Esophagus (tissue), 2 donors: ENCODE results near the gene PIK3IP1. TPM values are rescaled to one million over a fixed set of nuclear protein-coding genes. Genes with fewer than 3 reads are reported as not detected.
"Not testable (repeated sequence)": the region's sequence is repeated elsewhere in the genome, so short reads cannot be mapped to it uniquely, and the experiment has no call there.

Source experiments
- H3K27ac ChIP-seq, 2 donors: one replicate each; pipeline ENCODE4 v1.5.1; 2013; ENCODE audit warnings: low read depth in 2 of 2, mild to moderate bottlenecking in 2 of 2, inconsistent platforms in 1 of 2, low read length in 1 of 2, moderate library complexity in 1 of 2
- H3K27me3 ChIP-seq, 2 donors: one replicate each; pipeline ENCODE4 v1.6.1; 2013; ENCODE audit warnings: low read length in 2 of 2, control low read depth in 1 of 2, mild to moderate bottlenecking in 1 of 2; ENCODE audit not compliant: insufficient read depth in 2 of 2, control insufficient read depth in 1 of 2
- H3K36me3 ChIP-seq, 2 donors: one replicate each; pipeline ENCODE4 v1.6.1; 2013; ENCODE audit warnings: low read length in 1 of 2; ENCODE audit not compliant: control insufficient read depth in 2 of 2, insufficient read depth in 2 of 2
- H3K4me1 ChIP-seq, 2 donors: one replicate each; pipeline ENCODE4 v1.6.1; 2013; ENCODE audit warnings: low read length in 1 of 2; ENCODE audit not compliant: control insufficient read depth in 2 of 2, insufficient read depth in 2 of 2
- H3K4me3 ChIP-seq, 2 donors: one replicate each; pipeline ENCODE4 v1.5.1; 2013; ENCODE audit warnings: low read length in 2 of 2, mild to moderate bottlenecking in 2 of 2, low read depth in 1 of 2, moderate library complexity in 1 of 2
- H3K9me3 ChIP-seq, 2 donors: one replicate each; pipeline ENCODE4 v1.6.1; 2013; ENCODE audit warnings: mild to moderate bottlenecking in 2 of 2, low read depth in 1 of 2, low read length in 1 of 2, moderate library complexity in 1 of 2; ENCODE audit not compliant: control insufficient read depth in 2 of 2, insufficient read depth in 1 of 2
- WGBS, 2 donors: extraction: QIAGEN DNeasy Blood & Tissue Kit; methylation state at CpG; one replicate each; pipeline ENCODE4 v1.1.7; 2013; 5-methylcytosine and 5-hydroxymethylcytosine counted together
- polyA plus RNA-seq, 2 donors: library from polyadenylated mRNA; stranded (reverse); fragments of 200-250 nt; gene quantifications; one replicate each; pipeline ENCODE4 v1.2.3, GENCODE V29; 2013
- donor health status: healthy with polysubstance abuse.
- donor health status: Bipolar disorder and iron deficiency.

Gene PIK3IP1
- polyA plus RNA-seq, 2 donors = 11.5 to 15.5 TPM

DNA sequence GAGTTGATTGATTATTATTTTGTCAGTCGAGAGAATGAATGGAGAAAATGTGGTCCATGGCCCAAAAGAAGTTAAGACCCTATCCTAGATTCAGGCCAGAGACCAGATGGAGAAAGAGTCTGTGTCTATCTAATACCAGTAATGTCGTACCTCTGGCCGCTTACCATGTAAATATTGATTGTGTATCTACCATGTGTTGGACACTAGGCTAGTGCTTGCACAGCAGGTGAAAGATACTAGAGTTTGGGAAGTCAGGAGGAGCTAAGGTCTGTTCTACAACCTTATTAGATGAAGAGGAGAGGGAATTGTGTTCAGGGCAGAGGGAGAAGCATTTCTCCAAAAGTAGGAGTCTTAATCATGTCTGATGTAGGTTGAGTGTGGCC, 31.8 kb downstream of the PIK3IP1 start:
- 86 to 92% methylated on average over 3 of the region's 3 CpGs for whole genome bisulfite sequencing, 2 donors

DNA sequence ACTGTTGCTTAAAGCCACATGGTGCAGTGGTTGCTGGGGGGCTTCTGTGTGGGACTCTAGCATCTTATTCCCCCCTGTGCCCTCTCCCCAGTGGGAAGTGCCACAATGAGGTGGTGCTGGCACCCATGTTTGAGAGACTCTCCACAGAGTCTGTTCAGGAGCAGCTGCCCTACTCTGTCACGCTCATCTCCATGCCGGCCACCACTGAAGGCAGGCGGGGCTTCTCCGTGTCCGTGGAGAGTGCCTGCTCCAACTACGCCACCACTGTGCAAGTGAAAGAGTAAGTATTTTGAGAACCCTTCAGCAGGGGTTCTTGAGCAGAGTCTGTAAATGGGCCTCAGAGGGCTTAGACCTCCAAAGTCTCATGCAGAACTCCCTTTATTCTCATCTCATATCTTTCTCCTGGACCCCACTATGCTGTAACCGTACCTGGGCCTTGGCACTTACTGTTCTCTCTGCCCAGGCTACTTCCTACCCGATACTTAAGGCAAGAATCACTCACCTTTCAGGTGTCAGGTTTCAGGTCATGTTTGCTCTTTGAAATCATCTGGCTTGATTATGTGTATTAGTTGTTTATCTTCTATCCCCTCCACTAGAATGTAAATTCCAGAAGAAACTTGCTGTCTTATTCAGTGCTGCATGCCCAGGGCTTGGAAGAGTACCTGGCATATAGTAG, 32.4 kb downstream of the PIK3IP1 start:
- H3K9me3 ChIP-seq = no peaks in the 10 kb centered on the region
- H3K4me3 ChIP-seq = no peak overlapping the region
- WGBS, 2 donors = 90 to 93% methylated on average over 8 of the region's 8 CpGs
- H3K36me3 ChIP-seq = peaks cover 4 to 35% of the 10 kb centered on the region in 2 donors
- H3K4me1 ChIP-seq = no peaks in the 10 kb centered on the region
- no peak overlapping the region for H3K27ac ChIP-seq
- no peaks in the 10 kb centered on the region for H3K27me3 ChIP-seq

More for the DNA sequence above, 31.8 kb downstream of the PIK3IP1 start:
- H3K27me3 ChIP-seq = no peaks in the 10 kb centered on the region
- peaks cover 4 to 35% of the 10 kb centered on the region in 2 donors for H3K36me3 ChIP-seq
- H3K9me3 ChIP-seq = no peaks in the 10 kb centered on the region
- no peak overlapping the region for H3K27ac ChIP-seq
- no peak overlapping the region for H3K4me3 ChIP-seq
- H3K4me1 ChIP-seq = no peaks in the 10 kb centered on the region

DNA sequence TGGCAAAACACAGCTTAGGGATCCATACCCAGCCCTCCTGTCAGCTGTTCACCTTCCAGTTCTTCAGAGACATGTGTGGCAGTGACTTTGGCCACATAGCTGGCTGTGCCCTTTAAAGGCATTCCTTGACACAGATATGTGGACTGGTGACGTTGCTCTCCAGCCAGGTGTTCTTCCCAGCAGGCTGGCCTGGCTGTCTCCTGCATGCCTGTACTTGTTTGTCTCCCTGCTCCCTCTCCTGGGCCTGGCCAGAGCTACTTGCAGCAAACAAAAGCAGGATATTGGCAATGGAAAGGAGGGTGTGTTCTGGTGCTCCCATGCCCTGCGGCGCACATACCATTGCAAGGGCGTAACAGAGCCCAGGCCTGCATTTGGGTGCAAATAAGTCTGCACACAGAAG, 38.3 kb downstream of the PIK3IP1 start:
- Histone ChIP-seq H3K27ac (peak overlapping the region; percentile 80 to 86), H3K27me3 (no peaks in the 10 kb centered on the region), H3K4me3 (no peak overlapping the region), H3K4me1 (peaks cover 7 to 8% of the 10 kb centered on the region in 2 donors), H3K9me3 (no peaks in the 10 kb centered on the region), H3K36me3 (peaks cover 0 to 5% of the 10 kb centered on the region in 2 donors)
- WGBS, 2 donors = 35 to 45% methylated on average over 4 of the region's 4 CpGs

DNA sequence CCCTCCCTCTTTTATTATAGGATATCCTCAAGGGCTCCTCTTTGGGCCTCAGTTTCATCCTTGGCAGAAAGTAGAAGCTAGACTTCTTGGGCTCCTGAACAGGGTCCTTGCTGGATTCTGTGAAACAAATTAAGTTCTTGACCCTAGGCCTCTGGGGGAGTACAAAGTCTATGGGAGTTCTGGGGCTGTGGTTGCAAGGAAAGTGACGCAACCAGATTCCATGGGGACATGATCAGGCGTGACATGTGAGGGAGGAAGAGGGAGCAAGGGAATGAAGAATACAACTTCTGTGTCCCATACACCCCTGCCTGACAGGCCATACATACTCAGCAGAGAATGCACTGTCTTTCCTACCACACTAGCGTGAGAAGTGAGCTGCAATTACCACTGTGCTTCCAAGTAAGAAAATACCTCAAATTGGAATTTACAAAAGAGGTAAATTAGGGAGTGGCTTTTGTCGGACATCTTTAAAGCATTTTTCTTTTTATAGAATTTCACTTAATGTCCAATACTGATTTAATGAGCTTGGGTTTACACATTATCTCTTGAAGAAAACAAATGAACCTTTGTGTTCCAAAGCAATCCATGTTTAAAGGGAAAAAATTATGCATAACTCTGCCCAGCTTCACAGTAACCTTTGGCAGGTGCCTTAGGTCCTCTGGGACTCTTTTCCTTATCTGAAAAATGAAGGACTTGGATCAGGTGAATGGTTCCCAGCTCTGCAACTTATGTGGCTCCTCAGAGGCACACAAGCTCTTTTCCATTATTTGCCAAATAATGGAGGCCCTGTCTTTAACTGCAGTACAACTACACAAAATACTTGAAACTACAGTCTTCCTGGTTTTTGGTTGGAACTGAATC, 41.3 kb downstream of the PIK3IP1 start:
- Histone ChIP-seq H3K27ac (peak overlapping the region; percentile 78 to 85), H3K9me3 (no peaks in the 10 kb centered on the region), H3K27me3 (no peaks in the 10 kb centered on the region), H3K4me3 (peak overlapping the region; percentile 9 to 80), H3K36me3 (no peaks in the 10 kb centered on the region), H3K4me1 (peaks cover 11% of the 10 kb centered on the region in 2 donors)
- WGBS, 2 donors = 51% methylated on average over 4 of the region's 4 CpGs

DNA sequence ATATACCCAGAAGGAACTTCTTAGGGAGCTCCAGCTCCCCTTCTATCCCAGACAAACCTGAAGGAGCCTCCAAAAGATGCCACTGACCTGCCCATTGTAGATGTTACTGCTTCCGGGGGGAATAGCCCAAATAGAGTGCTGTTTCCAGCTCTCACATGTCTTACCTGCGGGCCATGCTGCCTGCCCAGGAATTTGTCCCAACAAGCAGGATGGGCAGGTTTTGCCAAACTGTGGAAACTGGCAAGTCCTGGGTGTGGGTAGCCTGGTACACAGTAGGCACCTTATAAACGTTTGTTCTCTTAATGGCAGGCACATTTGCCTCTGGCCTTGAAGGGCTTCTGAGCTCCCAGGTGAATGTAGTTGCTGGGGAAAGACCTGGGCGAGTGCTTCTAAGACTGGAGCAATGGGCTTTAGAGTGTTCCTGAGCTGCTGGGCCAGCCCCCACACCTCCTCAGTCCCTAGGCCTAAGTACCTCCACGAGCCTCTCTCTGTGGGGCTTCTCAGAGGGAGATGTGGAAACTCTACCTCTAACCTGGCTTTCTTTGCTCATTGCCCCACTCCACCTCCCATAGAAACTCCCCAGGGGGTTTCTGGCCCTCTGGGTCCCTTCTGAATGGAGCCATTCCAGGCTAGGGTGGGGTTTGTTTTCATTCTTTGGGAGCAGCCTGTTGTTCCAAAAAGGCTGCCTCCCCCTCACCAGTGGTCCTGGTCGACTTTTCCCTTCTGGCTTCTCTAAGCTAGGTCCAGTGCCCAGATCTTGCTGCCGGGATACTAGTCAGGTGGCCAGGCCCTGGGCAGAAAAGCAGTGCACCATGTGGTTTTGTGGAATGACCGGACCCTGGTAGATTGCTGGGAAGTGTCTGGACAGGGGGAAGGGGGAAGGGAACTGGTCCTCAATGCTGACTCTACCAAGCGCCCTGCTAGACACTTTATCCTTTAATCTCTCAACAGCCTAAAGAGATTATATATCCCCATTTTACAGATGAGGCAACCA, 43.0 kb downstream of the PIK3IP1 start:
- Histone ChIP-seq H3K27me3 (no peaks in the 10 kb centered on the region), H3K4me1 (peaks cover 7 to 9% of the 10 kb centered on the region in 2 donors), H3K4me3 (peak overlapping the region; percentile 78 to 80), H3K9me3 (no peaks in the 10 kb centered on the region), H3K27ac (peak overlapping the region; percentile 85 to 95), H3K36me3 (no peaks in the 10 kb centered on the region)
- 41 to 47% methylated on average over 9 of the region's 9 CpGs for WGBS, 2 donors

DNA sequence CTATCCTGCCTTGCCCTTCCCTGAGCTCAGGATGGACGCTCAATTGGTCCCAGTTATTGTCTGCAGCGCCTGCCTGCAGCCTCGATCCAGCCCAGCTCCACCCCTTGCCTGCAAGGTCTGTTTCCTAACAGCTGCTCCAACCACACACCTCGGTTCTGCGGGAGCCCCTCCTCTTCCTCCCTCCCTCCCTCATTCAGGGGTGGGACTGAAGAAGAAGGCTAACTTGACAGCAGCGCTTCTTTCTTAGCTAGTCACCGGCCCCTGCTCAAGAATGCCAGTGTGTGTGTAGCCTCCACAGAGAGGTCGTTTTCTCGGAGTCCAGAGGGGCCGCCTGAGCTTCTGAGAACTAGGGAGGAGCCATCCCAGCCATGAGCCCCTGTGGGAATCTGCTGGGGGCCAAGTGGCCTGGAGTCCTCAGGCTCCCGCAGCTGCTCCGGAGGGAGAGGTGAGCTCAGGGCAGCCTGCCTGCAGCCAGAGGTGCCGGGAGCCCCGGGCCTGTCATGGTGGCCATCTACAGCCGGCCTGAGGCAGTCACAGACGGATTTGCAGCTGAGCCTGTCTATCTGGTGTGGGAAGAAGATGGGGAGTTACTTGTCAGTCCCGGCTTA, 44.0 kb downstream of the PIK3IP1 start:
- H3K27ac ChIP-seq = peak overlapping the region; percentile 85 to 95
- H3K9me3 ChIP-seq = no peaks in the 10 kb centered on the region
- H3K4me1 ChIP-seq = peaks cover 7 to 9% of the 10 kb centered on the region in 2 donors
- WGBS, 2 donors = 23 to 25% methylated on average over 17 of the region's 17 CpGs
- peak overlapping the region; percentile 78 to 80 for H3K4me3 ChIP-seq
- no peaks in the 10 kb centered on the region for H3K27me3 ChIP-seq
- H3K36me3 ChIP-seq = no peaks in the 10 kb centered on the region

DNA sequence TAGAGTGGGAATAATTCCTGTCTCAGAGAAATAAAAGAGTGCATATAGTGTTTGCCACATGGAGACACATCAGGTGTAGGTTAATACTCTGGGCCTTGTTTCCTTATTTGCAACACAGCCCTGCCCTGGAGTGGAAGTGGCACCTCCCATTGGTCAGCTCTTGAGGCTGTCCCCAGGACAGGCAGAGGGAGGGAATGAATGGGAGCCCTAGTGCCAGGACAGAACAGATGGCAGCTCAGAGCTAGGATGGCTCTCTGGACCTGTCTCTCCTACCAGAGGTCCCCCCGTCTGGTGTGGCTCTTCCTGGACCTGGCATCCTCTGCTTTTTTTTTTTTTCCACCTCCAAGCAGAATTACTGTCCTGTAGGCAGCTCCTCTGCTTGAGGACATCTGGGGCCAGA, 44.6 kb downstream of the PIK3IP1 start:
- H3K9me3 ChIP-seq = no peaks in the 10 kb centered on the region
- H3K4me3 ChIP-seq = peak overlapping the region; percentile 78 to 80
- peak overlapping the region in 1 of 2 donors; percentile 95 for H3K27ac ChIP-seq
- peaks cover 7 to 9% of the 10 kb centered on the region in 2 donors for H3K4me1 ChIP-seq
- 52 to 71% methylated on average over 1 of the region's 1 CpG for WGBS, 2 donors
- no peaks in the 10 kb centered on the region for H3K27me3 ChIP-seq
- H3K36me3 ChIP-seq = no peaks in the 10 kb centered on the region

DNA sequence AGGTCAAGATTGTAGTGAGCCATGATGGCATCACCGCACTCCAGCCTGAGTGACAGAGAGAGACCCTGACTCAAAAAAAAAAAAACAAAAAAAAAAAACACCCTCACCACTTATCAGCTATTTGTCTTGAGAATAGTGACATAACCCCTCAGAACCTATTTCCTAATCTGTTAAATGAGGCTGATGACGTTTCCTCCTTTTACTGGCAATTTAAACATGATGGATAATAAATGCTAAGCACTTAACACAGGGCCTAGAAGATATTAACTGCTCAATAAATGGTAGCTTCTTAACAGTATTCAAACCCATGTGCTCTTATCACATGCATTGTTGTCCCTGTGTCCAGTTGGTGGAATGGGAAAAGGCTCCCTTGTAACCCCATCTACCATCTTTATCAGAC, 45.6 kb downstream of the PIK3IP1 start:
- Histone ChIP-seq H3K9me3 (no peaks in the 10 kb centered on the region), H3K4me3 (no peak overlapping the region), H3K27me3 (no peaks in the 10 kb centered on the region), H3K4me1 (peaks cover 7 to 8% of the 10 kb centered on the region in 2 donors), H3K27ac (no peak overlapping the region), H3K36me3 (no peaks in the 10 kb centered on the region)
- 84 to 86% methylated on average over 2 of the region's 2 CpGs for WGBS, 2 donors

DNA sequence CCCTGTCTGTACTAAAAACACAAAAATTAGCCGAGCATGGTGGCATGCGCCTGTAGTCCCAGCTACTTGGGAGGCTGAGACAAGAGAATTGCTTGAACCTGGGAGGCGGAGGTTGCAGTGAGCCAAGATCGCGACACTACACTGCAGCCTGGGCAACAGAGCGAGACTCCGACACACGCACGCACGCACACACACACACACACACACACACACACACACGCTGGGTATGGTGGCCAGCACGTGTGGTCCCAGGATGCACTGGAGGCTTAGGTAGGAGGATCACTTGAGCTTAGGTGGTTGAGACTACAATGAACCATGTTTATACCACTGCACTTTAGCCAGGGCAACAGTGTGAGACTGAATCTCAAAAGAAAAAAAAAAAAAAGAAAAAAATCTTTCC, 46.3 kb downstream of the PIK3IP1 start:
- not testable (repeated sequence) for H3K9me3 ChIP-seq, H3K36me3 ChIP-seq, H3K27ac ChIP-seq, H3K4me1 ChIP-seq, H3K4me3 ChIP-seq, H3K27me3 ChIP-seq
- WGBS, 2 donors = 82 to 90% methylated on average over 11 to 12 of the region's 12 CpGs
